ENCODE measurements around the gene NUDT2.

NUDT2 gene

DNA sequence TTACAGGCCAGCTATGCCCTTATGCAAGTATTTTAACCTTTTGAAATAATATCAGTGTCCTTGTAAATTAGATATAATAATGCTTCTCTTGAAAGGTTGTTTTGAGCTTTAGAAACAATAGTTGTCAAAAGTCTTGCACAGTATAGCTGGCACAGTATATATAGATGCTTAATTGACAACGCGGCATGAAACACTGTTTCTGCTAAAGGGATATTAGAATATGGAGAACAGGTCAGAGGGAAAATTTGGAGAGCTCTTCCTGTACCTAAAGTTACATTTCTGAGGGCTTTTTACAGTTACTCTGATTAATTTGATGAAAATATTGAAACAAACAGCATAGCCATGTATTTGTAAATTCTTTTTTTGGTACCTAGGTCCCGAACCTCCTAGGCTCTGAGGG is 4.5 kb downstream of the NUDT2 start:
- TF ChIP-seq ZNF654 (tag by site-specific recombination; IDR thresholded peaks at IDR 0.05; ENCODE audit: low read depth) (no peak), ZFHX2 (tag by site-specific recombination; conservative IDR thresholded peaks at IDR 0.05) (no peak), ZNF366 (tag by site-specific recombination; conservative IDR thresholded peaks at IDR 0.05) (no peak), ZNF350 (tag by site-specific recombination; IDR thresholded peaks at IDR 0.05) (no peak), ZBTB7A (tag by site-specific recombination; IDR thresholded peaks at IDR 0.05; ENCODE audit: low read depth) (no peak), ZNF658 (tag by site-specific recombination; IDR thresholded peaks at IDR 0.05) (no peak), ZNF157 (tag by site-specific recombination; IDR thresholded peaks at IDR 0.05) (no peak), ZNF558 (tag by site-specific recombination; IDR thresholded peaks at IDR 0.05) (no peak), ZIC2 (tag by site-specific recombination; IDR thresholded peaks at IDR 0.05) (no peak), ZNF623 (tag by site-specific recombination; IDR thresholded peaks at IDR 0.05) (no peak), WT1 (tag by site-specific recombination; IDR thresholded peaks at IDR 0.05) (no peak), ZNF248 (tag by site-specific recombination; IDR thresholded peaks at IDR 0.05) (no peak), ZNF426 (tag by site-specific recombination; IDR thresholded peaks at IDR 0.05) (no peak), ZNF391 (tag by site-specific recombination; IDR thresholded peaks at IDR 0.05; ENCODE audit: borderline replicate concordance, low read depth) (no peak)
- TF ChIP-seq, protein P1, sequence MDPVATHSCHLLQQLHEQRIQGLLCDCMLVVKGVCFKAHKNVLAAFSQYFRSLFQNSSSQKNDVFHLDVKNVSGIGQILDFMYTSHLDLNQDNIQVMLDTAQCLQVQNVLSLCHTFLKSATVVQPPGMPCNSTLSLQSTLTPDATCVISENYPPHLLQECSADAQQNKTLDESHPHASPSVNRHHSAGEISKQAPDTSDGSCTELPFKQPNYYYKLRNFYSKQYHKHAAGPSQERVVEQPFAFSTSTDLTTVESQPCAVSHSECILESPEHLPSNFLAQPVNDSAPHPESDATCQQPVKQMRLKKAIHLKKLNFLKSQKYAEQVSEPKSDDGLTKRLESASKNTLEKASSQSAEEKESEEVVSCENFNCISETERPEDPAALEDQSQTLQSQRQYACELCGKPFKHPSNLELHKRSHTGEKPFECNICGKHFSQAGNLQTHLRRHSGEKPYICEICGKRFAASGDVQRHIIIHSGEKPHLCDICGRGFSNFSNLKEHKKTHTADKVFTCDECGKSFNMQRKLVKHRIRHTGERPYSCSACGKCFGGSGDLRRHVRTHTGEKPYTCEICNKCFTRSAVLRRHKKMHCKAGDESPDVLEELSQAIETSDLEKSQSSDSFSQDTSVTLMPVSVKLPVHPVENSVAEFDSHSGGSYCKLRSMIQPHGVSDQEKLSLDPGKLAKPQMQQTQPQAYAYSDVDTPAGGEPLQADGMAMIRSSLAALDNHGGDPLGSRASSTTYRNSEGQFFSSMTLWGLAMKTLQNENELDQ (tag by site-specific recombination; IDR thresholded peaks at IDR 0.05; ENCODE audit: low read depth) = no peak
- TF ChIP-seq, protein P2, sequence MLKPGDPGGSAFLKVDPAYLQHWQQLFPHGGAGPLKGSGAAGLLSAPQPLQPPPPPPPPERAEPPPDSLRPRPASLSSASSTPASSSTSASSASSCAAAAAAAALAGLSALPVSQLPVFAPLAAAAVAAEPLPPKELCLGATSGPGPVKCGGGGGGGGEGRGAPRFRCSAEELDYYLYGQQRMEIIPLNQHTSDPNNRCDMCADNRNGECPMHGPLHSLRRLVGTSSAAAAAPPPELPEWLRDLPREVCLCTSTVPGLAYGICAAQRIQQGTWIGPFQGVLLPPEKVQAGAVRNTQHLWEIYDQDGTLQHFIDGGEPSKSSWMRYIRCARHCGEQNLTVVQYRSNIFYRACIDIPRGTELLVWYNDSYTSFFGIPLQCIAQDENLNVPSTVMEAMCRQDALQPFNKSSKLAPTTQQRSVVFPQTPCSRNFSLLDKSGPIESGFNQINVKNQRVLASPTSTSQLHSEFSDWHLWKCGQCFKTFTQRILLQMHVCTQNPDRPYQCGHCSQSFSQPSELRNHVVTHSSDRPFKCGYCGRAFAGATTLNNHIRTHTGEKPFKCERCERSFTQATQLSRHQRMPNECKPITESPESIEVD (tag by site-specific recombination; IDR thresholded peaks at IDR 0.05) = no peak
- TF ChIP-seq, protein P3, sequence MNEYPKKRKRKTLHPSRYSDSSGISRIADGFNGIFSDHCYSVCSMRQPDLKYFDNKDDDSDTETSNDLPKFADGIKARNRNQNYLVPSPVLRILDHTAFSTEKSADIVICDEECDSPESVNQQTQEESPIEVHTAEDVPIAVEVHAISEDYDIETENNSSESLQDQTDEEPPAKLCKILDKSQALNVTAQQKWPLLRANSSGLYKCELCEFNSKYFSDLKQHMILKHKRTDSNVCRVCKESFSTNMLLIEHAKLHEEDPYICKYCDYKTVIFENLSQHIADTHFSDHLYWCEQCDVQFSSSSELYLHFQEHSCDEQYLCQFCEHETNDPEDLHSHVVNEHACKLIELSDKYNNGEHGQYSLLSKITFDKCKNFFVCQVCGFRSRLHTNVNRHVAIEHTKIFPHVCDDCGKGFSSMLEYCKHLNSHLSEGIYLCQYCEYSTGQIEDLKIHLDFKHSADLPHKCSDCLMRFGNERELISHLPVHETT (tag by site-specific recombination; IDR thresholded peaks at IDR 0.05) = no peak
- TF ChIP-seq, protein P4, sequence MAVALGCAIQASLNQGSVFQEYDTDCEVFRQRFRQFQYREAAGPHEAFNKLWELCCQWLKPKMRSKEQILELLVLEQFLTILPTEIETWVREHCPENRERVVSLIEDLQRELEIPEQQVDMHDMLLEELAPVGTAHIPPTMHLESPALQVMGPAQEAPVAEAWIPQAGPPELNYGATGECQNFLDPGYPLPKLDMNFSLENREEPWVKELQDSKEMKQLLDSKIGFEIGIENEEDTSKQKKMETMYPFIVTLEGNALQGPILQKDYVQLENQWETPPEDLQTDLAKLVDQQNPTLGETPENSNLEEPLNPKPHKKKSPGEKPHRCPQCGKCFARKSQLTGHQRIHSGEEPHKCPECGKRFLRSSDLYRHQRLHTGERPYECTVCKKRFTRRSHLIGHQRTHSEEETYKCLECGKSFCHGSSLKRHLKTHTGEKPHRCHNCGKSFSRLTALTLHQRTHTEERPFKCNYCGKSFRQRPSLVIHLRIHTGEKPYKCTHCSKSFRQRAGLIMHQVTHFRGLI (tag by site-specific recombination; IDR thresholded peaks at IDR 0.05) = no peak
- TF ChIP-seq, protein P5, sequence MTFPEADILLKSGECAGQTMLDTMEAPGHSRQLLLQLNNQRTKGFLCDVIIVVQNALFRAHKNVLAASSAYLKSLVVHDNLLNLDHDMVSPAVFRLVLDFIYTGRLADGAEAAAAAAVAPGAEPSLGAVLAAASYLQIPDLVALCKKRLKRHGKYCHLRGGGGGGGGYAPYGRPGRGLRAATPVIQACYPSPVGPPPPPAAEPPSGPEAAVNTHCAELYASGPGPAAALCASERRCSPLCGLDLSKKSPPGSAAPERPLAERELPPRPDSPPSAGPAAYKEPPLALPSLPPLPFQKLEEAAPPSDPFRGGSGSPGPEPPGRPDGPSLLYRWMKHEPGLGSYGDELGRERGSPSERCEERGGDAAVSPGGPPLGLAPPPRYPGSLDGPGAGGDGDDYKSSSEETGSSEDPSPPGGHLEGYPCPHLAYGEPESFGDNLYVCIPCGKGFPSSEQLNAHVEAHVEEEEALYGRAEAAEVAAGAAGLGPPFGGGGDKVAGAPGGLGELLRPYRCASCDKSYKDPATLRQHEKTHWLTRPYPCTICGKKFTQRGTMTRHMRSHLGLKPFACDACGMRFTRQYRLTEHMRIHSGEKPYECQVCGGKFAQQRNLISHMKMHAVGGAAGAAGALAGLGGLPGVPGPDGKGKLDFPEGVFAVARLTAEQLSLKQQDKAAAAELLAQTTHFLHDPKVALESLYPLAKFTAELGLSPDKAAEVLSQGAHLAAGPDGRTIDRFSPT (tag by site-specific recombination; IDR thresholded peaks at IDR 0.05) = no peak
- Histone ChIP-seq H3K4me1 (ENCODE audit: control insufficient read depth, insufficient read depth, low read length) (no peaks in the 10 kb centered on the region), H3K36me3 (ENCODE audit: control insufficient read depth in 2 of 2, insufficient read depth in 1 of 2, low read length in 2 of 2) (peaks cover 0 to 4% of the 10 kb centered on the region in 2 experiments; a peak in 1 of 3 replicates), H3K27ac (ENCODE audit: extremely low read depth, low read depth, low read length) (no peak overlapping the region), H3K4me3 (ENCODE audit: low read depth, low read length) (no peak overlapping the region), H3K9me3 (ENCODE audit: control insufficient read depth, insufficient read depth, low read depth, low read length) (no peaks in the 10 kb centered on the region)
- CTCF ChIA-PET = interaction anchor here (0.6 to 7.1 kb wide), 15 partner anchors 13 to 763 kb away, joined by 3 to 172 read pairs (median 4); partner anchors contain the start of gene MYORG
- POLR2A ChIA-PET = interaction anchor here (0.6 to 3.1 kb wide), 5 partner anchors 8 to 282 kb away, joined by 3 to 16 read pairs (median 6); partner anchors contain the start of gene MYORG

Data from HEK293 (cell line).